ENCODE measurements around the gene INPP1. TPM values are rescaled to one million over a fixed set of nuclear protein-coding genes. Genes with fewer than 3 reads are reported as not detected.

INPP1 gene
- total RNA-seq, 1 experiment from 2014 or later, result 23.1 TPM

GRCh38 chr2:190409616-190410015 lies 66.2 kb downstream of the INPP1 start:
- no TSS peak for BruUV-seq (replicated peaks)
- no peak for DNase-seq
- Mint-ChIP-seq H3K27ac (ENCODE audit: unreplicated experiment) (peak overlapping the region; percentile 38), H3K4me1 (ENCODE audit: low read depth, unreplicated experiment) (peaks cover 16% of the 10 kb centered on the region), H3K36me3 (ENCODE audit: insufficient read depth, unreplicated experiment) (peaks cover 8% of the 10 kb centered on the region), H3K27me3 (ENCODE audit: unreplicated experiment) (no peaks in the 10 kb centered on the region), H3K9me3 (ENCODE audit: low read depth, unreplicated experiment) (no peaks in the 10 kb centered on the region), H3K4me3 (ENCODE audit: low read depth, unreplicated experiment) (peak overlapping the region; percentile 69)
- no peak for TF ChIP-seq CTCF (IDR thresholded peaks at IDR 0.05; ENCODE audit: unreplicated experiment)
- CTCF ChIA-PET, result no interaction called here
- intact Hi-C loops (cut with micrococcal nuclease; ENCODE audit: unreplicated experiment), result loop anchor here (2.0 kb wide), 1 partner anchor 59 kb away; no protein-coding TSS in a partner anchor

- intact Hi-C loops (cut with micrococcal nuclease; ENCODE audit: unreplicated experiment), result no loop called here
- CTCF ChIA-PET, result no interaction called here
- Mint-ChIP-seq H3K27ac (ENCODE audit: unreplicated experiment) (no peak overlapping the region), H3K4me1 (ENCODE audit: low read depth, unreplicated experiment) (peaks cover 16% of the 10 kb centered on the region), H3K9me3 (ENCODE audit: low read depth, unreplicated experiment) (no peaks in the 10 kb centered on the region), H3K4me3 (ENCODE audit: low read depth, unreplicated experiment) (no peak overlapping the region), H3K27me3 (ENCODE audit: unreplicated experiment) (no peaks in the 10 kb centered on the region), H3K36me3 (ENCODE audit: insufficient read depth, unreplicated experiment) (peaks cover 8% of the 10 kb centered on the region)
- no peak for DNase-seq
- BruUV-seq (replicated peaks), result no TSS peak
- TF ChIP-seq CTCF (IDR thresholded peaks at IDR 0.05; ENCODE audit: unreplicated experiment), result no peak
Measured at GRCh38 chr2:190410166-190410565, 66.8 kb downstream of the INPP1 start.

DNA sequence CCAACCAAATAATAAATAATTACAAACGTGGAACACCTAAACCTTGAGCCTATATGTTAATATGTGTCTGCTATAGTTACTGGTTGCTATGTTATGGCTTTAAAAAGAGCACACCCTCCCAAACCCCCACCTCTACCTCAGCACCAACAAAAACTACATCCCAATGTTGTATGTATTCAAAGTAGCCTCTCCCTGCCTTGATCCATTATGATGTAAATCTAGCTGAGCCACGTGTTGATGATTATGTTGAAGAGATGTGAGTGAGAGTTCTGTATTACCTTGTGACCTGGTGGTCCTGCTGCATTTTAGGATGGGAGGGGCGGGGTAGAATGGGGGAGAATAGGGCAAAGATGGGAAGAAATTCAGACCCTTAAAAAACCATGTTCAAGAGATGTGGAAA lies 69.6 kb downstream of the INPP1 start:
- H3K27ac Mint-ChIP-seq (ENCODE audit: unreplicated experiment), result no peak overlapping the region
- BruUV-seq (replicated peaks), result no TSS peak
- peaks cover 8% of the 10 kb centered on the region for H3K36me3 Mint-ChIP-seq (ENCODE audit: insufficient read depth, unreplicated experiment)
- H3K27me3 Mint-ChIP-seq (ENCODE audit: unreplicated experiment), result no peaks in the 10 kb centered on the region
- TF ChIP-seq CTCF (IDR thresholded peaks at IDR 0.05; ENCODE audit: unreplicated experiment), result no peak
- H3K4me3 Mint-ChIP-seq (ENCODE audit: low read depth, unreplicated experiment), result no peak overlapping the region
- no peaks in the 10 kb centered on the region for H3K9me3 Mint-ChIP-seq (ENCODE audit: low read depth, unreplicated experiment)
- intact Hi-C loops (cut with micrococcal nuclease; ENCODE audit: unreplicated experiment), result no loop called here
- peaks cover 16% of the 10 kb centered on the region for H3K4me1 Mint-ChIP-seq (ENCODE audit: low read depth, unreplicated experiment)
- CTCF ChIA-PET, result no interaction called here
- no peak for DNase-seq

DNA sequence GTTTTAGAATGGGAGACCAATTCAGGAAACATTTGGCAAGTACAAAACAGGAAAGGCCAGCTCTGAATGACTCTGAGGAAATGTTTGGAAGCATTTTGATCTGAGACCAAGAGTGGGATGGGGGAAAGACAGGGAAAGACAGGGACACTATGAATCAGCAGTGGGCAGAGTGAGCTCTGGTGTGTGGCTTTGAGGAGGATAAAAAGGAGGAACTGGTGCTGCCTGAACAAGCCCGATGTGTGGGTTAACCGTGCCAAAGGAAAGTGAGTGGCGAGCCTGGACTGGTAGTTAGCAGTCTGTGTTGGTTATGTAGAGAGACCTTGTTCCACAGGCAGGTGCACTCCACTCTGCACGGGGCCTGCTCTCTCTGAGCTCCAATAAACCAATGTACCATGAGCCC lies 70.0 kb downstream of the INPP1 start:
- no TSS peak for BruUV-seq (replicated peaks)
- intact Hi-C loops (cut with micrococcal nuclease; ENCODE audit: unreplicated experiment), result no loop called here
- no peak for DNase-seq
- peaks cover 8% of the 10 kb centered on the region for H3K36me3 Mint-ChIP-seq (ENCODE audit: insufficient read depth, unreplicated experiment)
- peaks cover 16% of the 10 kb centered on the region for H3K4me1 Mint-ChIP-seq (ENCODE audit: low read depth, unreplicated experiment)
- no peak overlapping the region for H3K4me3 Mint-ChIP-seq (ENCODE audit: low read depth, unreplicated experiment)
- H3K9me3 Mint-ChIP-seq (ENCODE audit: low read depth, unreplicated experiment), result no peaks in the 10 kb centered on the region
- CTCF ChIA-PET, result no interaction called here
- no peak for TF ChIP-seq CTCF (IDR thresholded peaks at IDR 0.05; ENCODE audit: unreplicated experiment)
- H3K27me3 Mint-ChIP-seq (ENCODE audit: unreplicated experiment), result no peaks in the 10 kb centered on the region
- no peak overlapping the region for H3K27ac Mint-ChIP-seq (ENCODE audit: unreplicated experiment)
